Chondrocyte (in vitro differentiated cells): ENCODE results near the gene BRAT1. TPM values are rescaled to one million over a fixed set of nuclear protein-coding genes. Genes with fewer than 3 reads are reported as not detected.

Experiments
- DNase-seq: peaks from one replicate; pipeline ENCODE4 v3.0.0; 2021; ENCODE audit warnings: mixed read lengths, low spot score
- H3K27ac Mint-ChIP-seq: one replicate; pipeline ENCODE4 v1.8.0; 2021; ENCODE audit warnings: mild to moderate bottlenecking, moderate library complexity, mixed read lengths; ENCODE audit not compliant: unreplicated experiment
- H3K27me3 Mint-ChIP-seq: 2 replicates; pipeline ENCODE4 v1.8.0; 2021; ENCODE audit warnings: low read depth, mixed read lengths
- H3K36me3 Mint-ChIP-seq: 2 replicates; pipeline ENCODE4 v1.8.0; 2021; ENCODE audit warnings: low read depth, mixed read lengths
- H3K4me1 Mint-ChIP-seq: 2 replicates; pipeline ENCODE4 v1.8.0; 2021; ENCODE audit warnings: low read depth, mild to moderate bottlenecking, mixed read lengths
- H3K4me3 Mint-ChIP-seq: one replicate; pipeline ENCODE4 v1.8.0; 2021; ENCODE audit warnings: mild to moderate bottlenecking, moderate library complexity, mixed read lengths; ENCODE audit not compliant: unreplicated experiment
- H3K9me3 Mint-ChIP-seq: 2 replicates; pipeline ENCODE4 v1.8.0; 2021; ENCODE audit warnings: low read depth, mixed read lengths
- CTCF ChIP-seq: fragments of 200-600 bp; sonication (generic); IDR thresholded peaks from 2 replicates; pipeline ENCODE4 v1.5.0; 2021; ENCODE audit warnings: antibody characterized with exemption, mild to moderate bottlenecking, moderate library complexity
- total RNA-seq: library from RNA; stranded (reverse); gene quantifications from 3 replicates; pipeline ENCODE4 v1.2.1, GENCODE V29; 2021

The BRAT1 gene
- total RNA-seq, 1 donor from 2014 or later, result 19.6 TPM

GRCh38 chr7:2589341-2589740 is 34.0 kb upstream of the BRAT1 start:
- Mint-ChIP-seq H3K4me1 (no peaks in the 10 kb centered on the region), H3K4me3 (no peak overlapping the region), H3K36me3 (peaks cover 28% of the 10 kb centered on the region), H3K9me3 (no peaks in the 10 kb centered on the region), H3K27me3 (no peaks in the 10 kb centered on the region), H3K27ac (no peak overlapping the region)
- no peak for DNase-seq
- TF ChIP-seq CTCF, result no peak

- DNase-seq, result no peak
- Mint-ChIP-seq H3K9me3 (no peaks in the 10 kb centered on the region), H3K27ac (no peak overlapping the region), H3K4me1 (no peaks in the 10 kb centered on the region), H3K4me3 (no peak overlapping the region), H3K27me3 (no peaks in the 10 kb centered on the region), H3K36me3 (peaks cover 30% of the 10 kb centered on the region)
- TF ChIP-seq CTCF, result no peak
Measured at GRCh38 chr7:2587778-2588177, 32.5 kb upstream of the BRAT1 start.

GRCh38 chr7:2587134-2587533 is 31.8 kb upstream of the BRAT1 start:
- Mint-ChIP-seq H3K4me1 (no peaks in the 10 kb centered on the region), H3K4me3 (no peak overlapping the region), H3K9me3 (no peaks in the 10 kb centered on the region), H3K27me3 (no peaks in the 10 kb centered on the region), H3K36me3 (peaks cover 27% of the 10 kb centered on the region), H3K27ac (no peak overlapping the region)
- DNase-seq, result no peak
- no peak for TF ChIP-seq CTCF

GRCh38 chr7:2586326-2587020 is 31.1 kb upstream of the BRAT1 start:
- Mint-ChIP-seq H3K9me3 (no peaks in the 10 kb centered on the region), H3K4me3 (no peak overlapping the region), H3K27ac (no peak overlapping the region), H3K27me3 (no peaks in the 10 kb centered on the region), H3K36me3 (peaks cover 25% of the 10 kb centered on the region), H3K4me1 (no peaks in the 10 kb centered on the region)
- no peak for TF ChIP-seq CTCF
- DNase-seq, result no peak

GRCh38 chr7:2585446-2585845 is 30.1 kb upstream of the BRAT1 start:
- no peak for TF ChIP-seq CTCF
- Mint-ChIP-seq H3K27me3 (no peaks in the 10 kb centered on the region), H3K4me3 (no peak overlapping the region), H3K9me3 (no peaks in the 10 kb centered on the region), H3K4me1 (no peaks in the 10 kb centered on the region), H3K36me3 (peaks cover 25% of the 10 kb centered on the region), H3K27ac (no peak overlapping the region)
- DNase-seq, result no peak
